GM21723 (cell line): Measurements from ENCODE around the gene TRMT2A.

Source experiments
- ATAC-seq: cut with Tn5 transposase; IDR thresholded peaks from one replicate; pipeline ENCODE4 v1.9.1; 2021; ENCODE audit warnings: mild to moderate bottlenecking, moderate library complexity; ENCODE audit not compliant: unreplicated experiment

Gene TRMT2A

DNA sequence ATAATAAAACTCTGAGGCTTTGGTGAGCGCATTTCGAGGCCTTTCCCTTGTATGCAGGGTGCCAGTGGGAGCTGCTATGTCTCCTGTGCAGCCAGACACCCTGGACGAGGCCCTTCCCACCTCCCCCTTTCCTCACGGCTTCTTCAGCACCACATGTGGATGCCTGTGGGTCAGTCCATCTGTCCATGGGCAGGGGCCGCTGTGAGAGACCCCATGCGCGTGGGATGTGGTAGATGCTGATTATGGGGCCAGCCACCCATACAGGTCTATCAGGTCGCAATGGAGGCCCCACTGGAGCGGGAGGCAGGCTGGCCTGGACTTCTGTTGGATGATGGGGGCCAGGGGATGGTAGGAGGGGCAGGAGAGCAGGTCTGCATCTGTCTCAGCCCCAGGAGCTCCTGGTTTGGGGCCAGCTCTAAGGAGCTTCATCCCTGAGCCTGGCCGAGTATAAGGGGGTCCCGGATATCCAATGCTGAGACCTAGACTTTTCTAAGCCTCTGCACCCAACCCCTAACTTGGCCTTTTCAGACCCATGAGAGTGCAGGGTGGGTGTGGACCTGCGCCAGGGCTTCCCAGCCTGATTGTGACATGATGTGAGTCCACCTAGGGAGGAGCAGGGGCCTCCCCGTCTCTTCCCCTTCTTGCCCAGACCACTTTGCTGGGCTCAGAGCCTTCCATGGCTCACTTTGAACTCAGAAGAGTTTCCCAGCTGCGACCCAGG, 51.0 kb downstream of the TRMT2A start:
- no peak for ATAC-seq

DNA sequence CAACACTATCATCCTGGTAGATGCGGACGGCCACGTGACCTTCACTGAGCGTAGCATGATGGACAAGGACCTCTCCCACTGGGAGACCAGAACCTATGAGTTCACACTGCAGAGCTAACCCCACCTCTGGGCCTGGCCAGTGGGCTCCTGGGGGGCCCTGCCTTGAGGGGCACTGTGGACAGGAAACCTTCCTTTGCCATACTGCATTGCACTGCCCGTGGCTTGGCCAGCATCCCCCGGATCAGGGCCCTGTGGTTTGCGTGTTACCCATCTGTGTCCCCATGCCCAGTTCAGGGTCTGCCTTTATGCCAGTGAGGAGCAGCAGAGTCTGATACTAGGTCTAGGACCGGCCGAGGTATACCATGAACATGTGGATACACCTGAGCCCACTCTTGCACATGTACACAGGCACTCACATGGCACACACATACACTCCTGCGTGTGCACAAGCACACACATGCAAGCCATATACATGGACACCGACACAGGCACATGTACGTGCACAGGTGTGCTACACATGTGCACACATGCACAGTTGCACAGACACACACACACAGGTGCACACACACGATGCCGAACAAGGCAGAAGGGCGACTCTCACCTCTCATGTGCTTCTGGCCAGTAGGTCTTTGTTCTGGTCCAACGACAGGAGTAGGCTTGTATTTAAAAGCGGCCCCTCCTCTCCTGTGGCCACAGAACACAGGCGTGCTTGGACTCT, 52.3 kb downstream of the TRMT2A start:
- no peak for ATAC-seq

DNA sequence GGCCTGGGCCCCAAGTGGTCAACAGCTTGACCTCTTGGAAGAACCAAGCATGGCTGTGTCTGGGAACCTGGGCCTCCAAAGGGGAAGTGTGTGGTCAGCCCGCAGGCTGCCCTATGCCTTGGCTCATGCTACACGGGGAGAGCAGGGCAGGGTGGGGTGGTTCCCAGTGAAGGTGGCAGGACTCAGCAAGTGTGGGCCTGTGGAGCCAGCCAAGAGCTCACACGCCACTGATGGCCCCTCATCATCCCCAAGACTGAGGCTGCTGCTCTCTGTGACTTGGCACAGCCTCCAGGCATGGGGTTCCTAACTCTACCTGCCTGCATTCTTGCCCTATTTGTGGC, 52.9 kb downstream of the TRMT2A start:
- no peak for ATAC-seq

GRCh38 chr22:20063271-20064139, 53.5 kb downstream of the TRMT2A start:
- no peak for ATAC-seq

DNA sequence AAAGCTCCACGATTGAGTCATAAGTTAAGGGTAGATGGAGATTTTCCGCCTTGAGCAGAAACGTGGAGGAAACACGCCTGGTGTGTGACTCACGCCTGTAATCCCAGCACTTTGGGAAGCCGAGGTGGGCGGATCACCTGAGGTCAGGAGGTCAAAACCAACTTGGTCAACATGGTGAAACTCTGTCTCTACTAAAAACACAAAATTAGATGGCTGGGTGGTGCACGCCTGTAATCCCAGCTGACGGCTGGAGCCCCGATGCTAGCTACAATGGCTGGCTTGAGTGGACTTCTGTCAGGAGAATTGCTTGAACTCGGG, 54.3 kb downstream of the TRMT2A start:
- ATAC-seq = no peak

GRCh38 chr22:20062043-20062765, 54.8 kb downstream of the TRMT2A start:
- no peak for ATAC-seq
